Stimulated activated CD8-positive, alpha-beta memory T cell treated with anti-CD3 and anti-CD28 coated beads, Interleukin-12 subunit alpha, Interleukin-12 subunit beta, amount 100 ng/mL, for 1 hour (primary cell): ENCODE data around the gene STK39.
"Not testable (repeated sequence)": the region's sequence is repeated elsewhere in the genome, so short reads cannot be mapped to it uniquely, and the experiment has no call there.

Experiments used
- DNase-seq: peaks from one replicate; pipeline ENCODE4 v3.0.0-alpha.2; 2020; ENCODE audit warnings: low read depth

The STK39 gene

GRCh38 chr2:168247341-168248261 is at the start of gene STK39:
Gene STK39, minus strand, starts transcription at chr2:168247595. Its CDS starts 160 bp downstream, at chr2:168247435.
- DNase-seq: peak; percentile 58

- DNase-seq: no peak
Observed at GRCh38 chr2:168295051-168295450, 47.7 kb upstream of the STK39 start.

- no peak for DNase-seq
Observed at GRCh38 chr2:168294409-168294808, 47.0 kb upstream of the STK39 start.

GRCh38 chr2:168293766-168294165 is 46.4 kb upstream of the STK39 start:
- DNase-seq: no peak

GRCh38 chr2:168290391-168290790 is 43.0 kb upstream of the STK39 start:
- DNase-seq: no peak

GRCh38 chr2:168289880-168290279 is 42.5 kb upstream of the STK39 start:
- DNase-seq: no peak

- no peak for DNase-seq
Observed at GRCh38 chr2:168286535-168286934, 39.1 kb upstream of the STK39 start.

GRCh38 chr2:168278424-168278888 is 31.1 kb upstream of the STK39 start:
- no peak for DNase-seq

GRCh38 chr2:168277276-168277675 is 29.9 kb upstream of the STK39 start:
- no peak for DNase-seq

- DNase-seq: no peak
Observed at GRCh38 chr2:168272225-168272624, 24.8 kb upstream of the STK39 start.

GRCh38 chr2:168262926-168263325 is 15.5 kb upstream of the STK39 start:
- DNase-seq: not testable (repeated sequence)

GRCh38 chr2:168256448-168256847 is 9.1 kb upstream of the STK39 start:
- DNase-seq: no peak

- DNase-seq: no peak
Observed at GRCh38 chr2:168255866-168256265, 8.5 kb upstream of the STK39 start.

GRCh38 chr2:168255103-168255502 is 7.7 kb upstream of the STK39 start:
- DNase-seq: no peak

GRCh38 chr2:168254158-168254935 is 7.0 kb upstream of the STK39 start:
- no peak for DNase-seq

- no peak for DNase-seq
Observed at GRCh38 chr2:168253379-168253778, 6.0 kb upstream of the STK39 start.

GRCh38 chr2:168252976-168253375 is 5.6 kb upstream of the STK39 start:
- DNase-seq: no peak

GRCh38 chr2:168246483-168247340 is 683 bp downstream of the STK39 start:
- peak; percentile 67 for DNase-seq

GRCh38 chr2:168246072-168246482 is 1.3 kb downstream of the STK39 start:
- no peak for DNase-seq

GRCh38 chr2:168245074-168245825 is 2.1 kb downstream of the STK39 start:
- DNase-seq: no peak

- DNase-seq: no peak
Observed at GRCh38 chr2:168244318-168244717, 3.1 kb downstream of the STK39 start.
